Aorta (tissue), 5 donors: Measurements from ENCODE around the gene PLXNA1. TPM values are rescaled to one million over a fixed set of nuclear protein-coding genes. Genes with fewer than 3 reads are reported as not detected.

ENCODE experiments used
- ATAC-seq: fragments of 200-7000 bp; cut with Tn5 transposase; one replicate; pipeline ENCODE4 v1.9.1; 2022; ENCODE audit warnings: moderate library complexity; ENCODE audit not compliant: low FRiP score
- DNase-seq, 2 donors: peaks; one replicate each; pipeline ENCODE4 v3.0.0-alpha.2; 2020
- H3K27ac ChIP-seq, 2 donors: one replicate each; pipeline ENCODE4 v1.5.1; 2013; ENCODE audit warnings: low read length in 2 of 2, mild to moderate bottlenecking in 2 of 2, moderate library complexity in 2 of 2, control low read depth in 1 of 2, inconsistent platforms in 1 of 2, low read depth in 1 of 2
- H3K27me3 ChIP-seq, 2 donors: one replicate each; pipeline ENCODE4 v1.6.1; 2013; ENCODE audit warnings: control low read depth in 1 of 2, low read length in 1 of 2, mild to moderate bottlenecking in 1 of 2, moderate library complexity in 1 of 2; ENCODE audit not compliant: insufficient read depth in 2 of 2, control insufficient read depth in 1 of 2
- H3K36me3 ChIP-seq, 2 donors: one replicate each; pipeline ENCODE4 v1.6.1; 2013; ENCODE audit warnings: control low read depth in 1 of 2, low read length in 1 of 2, mild to moderate bottlenecking in 1 of 2; ENCODE audit not compliant: insufficient read depth in 2 of 2, control insufficient read depth in 1 of 2
- H3K4me1 ChIP-seq, 2 donors: one replicate each; pipeline ENCODE4 v1.6.1; 2013; ENCODE audit warnings: low read length in 2 of 2, control low read depth in 1 of 2, mild to moderate bottlenecking in 1 of 2, moderate library complexity in 1 of 2; ENCODE audit not compliant: insufficient read depth in 2 of 2, control insufficient read depth in 1 of 2
- H3K4me3 ChIP-seq, 2 donors: one replicate each; pipeline ENCODE4 v1.5.1; 2013; ENCODE audit warnings: low read length in 2 of 2, control low read depth in 1 of 2, mild to moderate bottlenecking in 1 of 2
- H3K9me3 ChIP-seq: one replicate; pipeline ENCODE4 v1.6.1; 2013; ENCODE audit warnings: mild to moderate bottlenecking, low read length; ENCODE audit not compliant: control insufficient read depth
- WGBS, 2 donors: extraction: QIAGEN DNeasy Blood & Tissue Kit; methylation state at CpG; one replicate each; pipeline ENCODE4 v1.1.7; 2013; 5-methylcytosine and 5-hydroxymethylcytosine counted together
- intact Hi-C, 2 donors: fragments of 100-400 bp; cut with DNase I; formaldehyde crosslinking; loops; one replicate each; pipeline versions ENCODE4 v1.14.2 to v1.15.0; 2022
- polyA plus RNA-seq, 2 donors: library from polyadenylated mRNA; stranded (reverse); fragments of 200-250 nt; gene quantifications; one replicate each; pipeline ENCODE4 v1.2.3, GENCODE V29; 2013
- total RNA-seq, 2 donors: library from RNA; stranded (reverse); fragmentation: NEBNext Ultra II Directional; extraction: Animal tissue kit (Norgen Biotek cat#: 25700); gene quantifications; one replicate each; pipeline ENCODE4 v1.2.1, GENCODE V29; 2021
- donor health status: healthy with polysubstance abuse.
- donor health status: Bipolar disorder and iron deficiency.
- donor health status: DM: no; HTN: no; CAD: no.
- donor health status: DM: no; HTN: no; CAD: no.
- donor health status: DM: yes; HTN: yes; CAD: no.

PLXNA1 gene
- total and polyA plus RNA-seq, 4 donors: 6.0 to 51.3 (median 21.3) TPM

GRCh38 chr3:127017781-127018180 lies 34.9 kb downstream of the PLXNA1 start:
- intact Hi-C loops: no loop called here
- Histone ChIP-seq H3K4me1 (no peaks in the 10 kb centered on the region), H3K4me3 (no peak overlapping the region), H3K36me3 (peaks cover 1 to 13% of the 10 kb centered on the region in 2 donors), H3K9me3 (no peaks in the 10 kb centered on the region), H3K27me3 (no peaks in the 10 kb centered on the region), H3K27ac (no peak overlapping the region)
- no peak for DNase-seq
- ATAC-seq: no peak
- 95 to 96% methylated on average over 16 to 17 of the region's 17 CpGs for WGBS, 2 donors

GRCh38 chr3:127018306-127018828 lies 35.5 kb downstream of the PLXNA1 start:
- H3K9me3 ChIP-seq: no peaks in the 10 kb centered on the region
- no peaks in the 10 kb centered on the region for H3K27me3 ChIP-seq
- intact Hi-C loops: no loop called here
- H3K36me3 ChIP-seq: peaks cover 1 to 13% of the 10 kb centered on the region in 2 donors
- H3K4me3 ChIP-seq: no peak overlapping the region
- H3K27ac ChIP-seq: no peak overlapping the region
- H3K4me1 ChIP-seq: no peaks in the 10 kb centered on the region
- WGBS, 2 donors: 94 to 95% methylated on average over 20 of the region's 20 CpGs
- DNase-seq (no peak), ATAC-seq (no peak)

GRCh38 chr3:127019449-127019848 lies 36.5 kb downstream of the PLXNA1 start:
- peaks cover 1 to 13% of the 10 kb centered on the region in 2 donors for H3K36me3 ChIP-seq
- no peaks in the 10 kb centered on the region for H3K9me3 ChIP-seq
- no peak overlapping the region for H3K27ac ChIP-seq
- intact Hi-C loops: no loop called here
- no peaks in the 10 kb centered on the region for H3K4me1 ChIP-seq
- 26 to 43% methylated on average over 8 of the region's 8 CpGs for WGBS, 2 donors
- ATAC-seq (no peak), DNase-seq (no peak)
- H3K4me3 ChIP-seq: no peak overlapping the region
- H3K27me3 ChIP-seq: no peaks in the 10 kb centered on the region

- H3K4me1 ChIP-seq: no peaks in the 10 kb centered on the region
- ATAC-seq (no peak), DNase-seq (no peak)
- intact Hi-C loops: no loop called here
- no peaks in the 10 kb centered on the region for H3K9me3 ChIP-seq
- no peaks in the 10 kb centered on the region for H3K27me3 ChIP-seq
- no peak overlapping the region for H3K27ac ChIP-seq
- WGBS, 2 donors: 86% methylated on average over 13 of the region's 13 CpGs
- no peak overlapping the region for H3K4me3 ChIP-seq
- peaks cover 0 to 13% of the 10 kb centered on the region in 2 donors for H3K36me3 ChIP-seq
Observed at GRCh38 chr3:127020543-127020942, 37.6 kb downstream of the PLXNA1 start.

GRCh38 chr3:127022849-127023248 lies 39.9 kb downstream of the PLXNA1 start:
- intact Hi-C loops: no loop called here
- Histone ChIP-seq H3K4me1 (no peaks in the 10 kb centered on the region), H3K9me3 (no peaks in the 10 kb centered on the region), H3K27me3 (no peaks in the 10 kb centered on the region), H3K4me3 (no peak overlapping the region), H3K36me3 (peaks cover 0 to 8% of the 10 kb centered on the region in 2 donors), H3K27ac (no peak overlapping the region)
- DNase-seq (no peak), ATAC-seq (no peak)
- WGBS, 2 donors: 87 to 90% methylated on average over 7 of the region's 7 CpGs

- Histone ChIP-seq H3K27ac (no peak overlapping the region), H3K9me3 (no peaks in the 10 kb centered on the region), H3K36me3 (peaks cover 6 to 10% of the 10 kb centered on the region in 2 donors), H3K27me3 (no peaks in the 10 kb centered on the region), H3K4me3 (no peak overlapping the region), H3K4me1 (no peaks in the 10 kb centered on the region)
- ATAC-seq (no peak), DNase-seq (no peak)
- intact Hi-C loops: no loop called here
- WGBS, 2 donors: 79 to 83% methylated on average over 3 of the region's 3 CpGs
Observed at GRCh38 chr3:127025456-127025855, 42.5 kb downstream of the PLXNA1 start.

GRCh38 chr3:127026036-127026435 lies 43.1 kb downstream of the PLXNA1 start:
- 66 to 79% methylated on average over 5 of the region's 5 CpGs for WGBS, 2 donors

GRCh38 chr3:127026661-127027060 lies 43.7 kb downstream of the PLXNA1 start:
- ATAC-seq (no peak), DNase-seq (no peak)
- no peak overlapping the region for H3K27ac ChIP-seq
- H3K27me3 ChIP-seq: no peaks in the 10 kb centered on the region
- peaks cover 6 to 14% of the 10 kb centered on the region in 2 donors for H3K36me3 ChIP-seq
- H3K9me3 ChIP-seq: no peaks in the 10 kb centered on the region
- no peak overlapping the region for H3K4me3 ChIP-seq
- WGBS, 2 donors: 87 to 91% methylated on average over 7 of the region's 7 CpGs
- intact Hi-C loops: no loop called here
- H3K4me1 ChIP-seq: no peaks in the 10 kb centered on the region

More at GRCh38 chr3:127026036-127026435, 43.1 kb downstream of the PLXNA1 start:
- intact Hi-C loops: no loop called here
- no peak for DNase-seq
- Histone ChIP-seq H3K9me3 (no peaks in the 10 kb centered on the region), H3K27me3 (no peaks in the 10 kb centered on the region), H3K36me3 (peaks cover 6 to 14% of the 10 kb centered on the region in 2 donors), H3K4me1 (no peaks in the 10 kb centered on the region), H3K4me3 (no peak overlapping the region), H3K27ac (no peak overlapping the region)
- no peak for ATAC-seq

GRCh38 chr3:127027061-127027735 lies 44.3 kb downstream of the PLXNA1 start:
- no peak overlapping the region for H3K4me3 ChIP-seq
- no peaks in the 10 kb centered on the region for H3K27me3 ChIP-seq
- no peak overlapping the region for H3K27ac ChIP-seq
- intact Hi-C loops: no loop called here
- ATAC-seq (no peak), DNase-seq (no peak)
- H3K4me1 ChIP-seq: no peaks in the 10 kb centered on the region
- peaks cover 4 to 15% of the 10 kb centered on the region in 2 donors for H3K36me3 ChIP-seq
- no peaks in the 10 kb centered on the region for H3K9me3 ChIP-seq
- WGBS, 2 donors: 97% methylated on average over 21 of the region's 21 CpGs
